Stimulated activated naive CD8-positive, alpha-beta T cell treated with anti-CD3 and anti-CD28 coated beads, Interleukin-15, amount 100 ng/mL, for 72 hours (primary cell): Measurements from ENCODE around the gene SLC5A6.

Experiments used
- ATAC-seq: fragments of 150-1000 bp; cut with Tn5 transposase; 2 replicates; pipeline ENCODE4 v1.10.0; 2021; ENCODE audit warnings: mild to moderate bottlenecking, moderate library complexity
- DNase-seq, 2 donors: peaks; one replicate each; pipeline ENCODE4 v3.0.0; 2021 to 2022
- H3K27ac Mint-ChIP-seq, 2 donors: one replicate each; pipeline ENCODE4 v1.8.0; 2022; ENCODE audit warnings: mild to moderate bottlenecking in 2 of 2, mixed read lengths in 2 of 2, moderate library complexity in 2 of 2
- H3K27me3 Mint-ChIP-seq: one replicate; pipeline ENCODE4 v1.8.0; 2022; ENCODE audit warnings: mixed read lengths
- H3K4me1 Mint-ChIP-seq: one replicate; pipeline ENCODE4 v1.8.0; 2022; ENCODE audit warnings: mild to moderate bottlenecking, mixed read lengths
- H3K4me3 Mint-ChIP-seq, 2 donors: one replicate each; pipeline ENCODE4 v1.8.0; 2022; ENCODE audit warnings: mild to moderate bottlenecking in 2 of 2, mixed read lengths in 2 of 2, moderate library complexity in 1 of 2
- H3K9me3 Mint-ChIP-seq, 2 donors: one replicate each; pipeline ENCODE4 v1.8.0; 2022; ENCODE audit warnings: mixed read lengths in 2 of 2

Gene SLC5A6

DNA sequence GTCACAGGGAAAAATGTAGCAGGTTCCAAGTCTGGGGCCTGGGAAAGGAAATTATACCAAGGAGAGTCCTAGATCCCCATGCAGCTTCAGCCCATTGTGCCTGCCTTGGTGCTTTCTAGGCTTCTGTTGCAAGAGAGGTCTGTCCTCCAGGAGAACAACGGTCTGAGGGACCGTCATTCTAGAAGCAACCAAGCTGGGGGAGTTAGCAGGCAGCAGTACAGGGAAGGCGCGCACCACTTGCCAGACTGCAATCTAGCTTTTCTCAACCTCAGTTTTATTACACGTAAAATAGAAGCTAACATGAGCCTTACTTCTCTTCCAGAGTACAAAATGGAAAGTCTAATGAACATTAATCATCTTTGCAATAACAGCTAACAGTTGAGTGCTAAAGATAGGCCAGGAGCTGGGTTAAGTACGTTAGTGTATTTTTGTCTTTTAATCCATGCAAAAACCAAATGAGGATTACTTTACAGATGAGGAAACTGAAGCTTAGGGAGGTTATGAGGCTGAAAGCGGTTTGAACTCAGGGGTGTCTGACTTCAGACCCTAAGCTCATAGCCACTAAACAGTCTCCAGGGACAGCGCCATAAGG is 61.3 kb downstream of the SLC5A6 start:
- Mint-ChIP-seq H3K4me3 (no peak overlapping the region), H3K27me3 (peaks cover 10% of the 10 kb centered on the region), H3K4me1 (peaks cover 14% of the 10 kb centered on the region), H3K27ac (no peak overlapping the region), H3K9me3 (no peaks in the 10 kb centered on the region)
- DNase-seq (no peak), ATAC-seq (no peak)
